NCI-H748 treated with DMSO at 0.1 percent for 48 hours (cell line): ENCODE results near the gene ARHGEF33.
A peak's percentile ranks its signal among the peaks of the same experiment; 100 is the strongest.
"Not testable (repeated sequence)": the region's sequence is repeated elsewhere in the genome, so short reads cannot be mapped to it uniquely, and the experiment has no call there.

ENCODE experiments used
- DNase-seq: peaks from one replicate; lab custom pipeline; 2025; lab: John Stamatoyannopoulos, UW

The ARHGEF33 gene

DNA sequence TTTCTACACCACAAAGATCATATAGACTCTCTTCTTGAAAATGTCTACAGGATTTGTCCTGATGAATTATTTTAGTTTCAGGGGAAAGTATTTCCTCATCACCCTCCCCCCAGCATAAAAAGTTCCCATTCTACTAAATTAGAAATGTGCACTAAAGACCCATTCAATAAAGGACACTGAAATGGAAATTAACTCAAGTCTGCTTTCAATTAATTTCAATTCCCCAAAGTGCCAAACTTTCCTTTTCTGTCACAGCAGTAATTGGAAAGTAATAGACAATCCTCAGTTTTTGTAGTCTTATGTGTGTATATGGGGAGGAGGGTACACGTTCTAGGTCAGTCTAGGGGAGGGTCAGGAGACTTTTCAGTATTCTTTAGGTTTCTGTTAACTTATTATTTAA lies 21.5 kb downstream of the ARHGEF33 start:
- no peak for DNase-seq

DNA sequence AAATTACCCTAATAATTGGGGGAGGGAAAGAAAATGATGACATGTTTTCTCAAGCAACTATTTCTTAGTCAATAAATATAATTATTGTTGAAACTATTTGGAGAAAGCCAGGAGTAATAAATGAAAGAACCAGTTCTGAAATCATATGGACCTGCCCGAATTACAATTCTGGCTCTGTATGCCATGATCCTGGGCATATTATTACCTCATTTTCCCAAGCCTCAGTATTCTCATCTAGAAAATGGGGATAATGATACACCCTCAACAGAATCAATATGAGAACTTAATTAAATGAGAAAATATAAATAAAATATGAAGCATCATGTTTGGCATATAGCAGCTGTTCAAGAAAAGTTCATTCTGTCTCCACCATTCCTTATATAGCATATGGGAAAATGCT lies 22.9 kb downstream of the ARHGEF33 start:
- DNase-seq = no peak

DNA sequence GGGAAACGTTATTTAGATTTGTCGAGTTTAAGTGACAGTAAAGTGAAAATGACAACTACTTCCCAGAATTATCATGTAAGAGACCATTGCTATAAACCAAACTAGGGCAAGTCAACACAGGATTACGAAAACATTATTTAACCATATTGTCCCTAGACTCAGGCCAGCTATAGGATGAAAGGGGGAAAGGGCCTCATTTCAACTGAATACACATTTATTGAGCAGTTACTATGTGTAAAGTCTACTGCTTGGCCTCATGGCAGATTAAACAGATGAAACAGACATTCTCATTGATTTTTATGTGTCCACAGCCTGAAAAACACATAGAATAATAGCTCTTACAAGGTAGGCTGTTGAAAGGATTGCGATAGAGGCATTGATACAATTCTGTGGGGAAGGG lies 32.7 kb downstream of the ARHGEF33 start:
- DNase-seq = no peak

DNA sequence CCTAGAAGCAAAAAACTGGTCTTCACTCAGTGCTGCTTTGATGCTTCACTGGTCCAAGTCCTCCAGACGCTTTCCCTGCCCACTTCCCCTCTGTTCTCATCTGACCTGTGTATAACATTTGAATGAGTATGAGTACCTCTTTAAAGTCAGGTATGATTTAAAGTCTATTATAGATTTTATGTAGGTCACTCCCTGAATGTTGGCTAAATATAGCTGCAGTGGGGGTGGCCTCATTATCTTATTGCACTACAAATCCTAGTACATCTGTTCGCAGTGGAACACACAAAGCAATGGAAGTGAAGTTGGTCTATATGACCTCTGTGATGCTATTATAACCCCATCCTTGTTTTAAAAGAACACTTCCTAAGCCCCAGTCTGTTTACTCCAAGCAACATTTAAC lies 33.2 kb downstream of the ARHGEF33 start:
- DNase-seq = no peak

DNA sequence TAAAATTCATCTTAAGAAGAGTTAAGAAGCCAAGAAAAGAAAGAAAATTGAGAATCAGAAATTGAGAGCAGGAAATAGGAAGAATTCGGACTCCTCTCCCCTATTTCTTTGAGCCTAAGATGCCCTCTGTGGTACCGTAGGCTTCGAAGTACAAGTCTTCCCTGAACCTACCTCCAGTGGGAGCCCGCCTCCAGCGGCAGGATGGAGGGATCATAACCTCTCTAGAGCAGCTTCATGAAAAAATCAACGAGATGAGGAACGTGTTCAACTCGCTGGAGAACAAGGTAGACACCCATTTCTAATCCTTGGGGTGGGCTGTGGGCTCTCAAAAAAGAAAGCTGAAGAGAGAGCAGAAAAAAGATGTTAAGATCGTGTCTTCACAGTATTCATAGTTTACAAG lies 36.3 kb downstream of the ARHGEF33 start:
- no peak for DNase-seq

DNA sequence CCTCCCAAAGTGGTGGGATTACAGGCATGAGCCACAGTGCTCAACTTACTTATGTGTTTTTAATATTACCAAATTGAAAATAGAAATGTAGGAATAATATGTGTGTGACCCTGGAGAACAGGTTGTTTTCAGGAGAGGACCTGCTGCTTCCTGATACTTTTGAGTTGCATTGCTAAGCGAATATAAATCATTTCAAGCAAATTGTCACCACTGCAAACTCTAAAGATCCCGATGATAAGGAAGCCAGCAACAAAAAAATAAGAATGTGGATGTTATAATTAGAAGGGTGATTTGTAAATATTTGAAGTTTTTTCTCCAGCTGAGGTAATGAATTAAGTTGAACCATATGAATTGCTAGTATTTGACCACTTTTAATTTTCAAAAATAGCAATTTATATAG lies 40.9 kb downstream of the ARHGEF33 start:
- no peak for DNase-seq

DNA sequence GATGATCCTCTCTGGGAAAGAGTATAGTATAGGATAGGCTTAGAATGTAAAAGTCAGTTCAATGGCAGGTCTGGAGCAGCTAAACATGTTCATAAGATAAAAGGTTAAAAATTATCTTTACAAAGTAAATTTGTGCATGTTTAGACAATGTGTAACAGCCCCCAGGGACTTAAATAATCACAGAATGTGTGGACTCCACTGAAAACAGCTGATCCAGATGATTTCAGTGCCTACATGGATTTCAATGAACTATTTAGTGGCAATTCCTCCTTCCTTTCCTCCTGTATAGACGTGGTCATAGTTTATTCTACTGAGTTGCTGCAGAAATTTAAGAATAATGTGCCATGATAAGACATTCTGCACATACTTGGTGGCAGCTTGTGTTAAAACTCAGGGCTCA lies 42.9 kb downstream of the ARHGEF33 start:
- no peak for DNase-seq

DNA sequence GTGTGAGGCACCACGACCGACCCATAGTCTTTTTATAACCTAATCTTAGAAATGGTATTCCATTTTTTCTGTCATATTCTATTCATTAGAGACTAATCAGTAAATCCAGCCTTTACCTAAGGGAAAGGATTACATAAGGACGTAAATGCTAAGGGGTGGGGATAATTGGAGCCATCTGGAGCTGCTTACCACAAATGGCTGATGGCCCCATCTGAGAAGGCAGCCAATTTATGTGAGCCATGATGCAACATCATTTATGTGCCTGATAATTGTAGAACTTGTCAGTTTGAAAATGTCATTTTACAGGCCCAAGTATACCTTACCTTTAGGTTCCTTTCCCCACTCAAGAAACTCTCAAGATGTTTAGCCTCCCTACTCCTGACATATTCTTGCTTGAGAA lies 44.0 kb downstream of the ARHGEF33 start:
- DNase-seq = no peak

DNA sequence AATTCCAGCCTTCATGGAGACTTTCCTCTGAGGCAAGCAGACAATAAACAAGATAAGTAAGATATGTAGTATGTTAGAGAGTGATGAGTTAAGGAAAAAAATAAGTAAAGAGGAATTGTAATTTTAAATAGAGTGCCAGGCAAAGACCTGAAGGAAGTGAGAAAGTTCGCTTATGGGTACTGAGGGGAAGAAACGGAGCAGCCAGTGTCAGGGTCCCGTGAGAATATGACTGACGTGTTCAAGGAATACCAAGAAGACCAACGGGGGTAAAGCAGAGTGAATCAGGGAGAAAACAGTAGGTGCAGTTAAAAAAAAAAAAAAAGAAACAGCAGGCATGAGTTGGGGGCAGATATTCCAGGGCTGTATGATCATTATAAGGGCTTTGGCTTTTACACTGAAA lies 45.1 kb downstream of the ARHGEF33 start:
- no peak for DNase-seq

DNA sequence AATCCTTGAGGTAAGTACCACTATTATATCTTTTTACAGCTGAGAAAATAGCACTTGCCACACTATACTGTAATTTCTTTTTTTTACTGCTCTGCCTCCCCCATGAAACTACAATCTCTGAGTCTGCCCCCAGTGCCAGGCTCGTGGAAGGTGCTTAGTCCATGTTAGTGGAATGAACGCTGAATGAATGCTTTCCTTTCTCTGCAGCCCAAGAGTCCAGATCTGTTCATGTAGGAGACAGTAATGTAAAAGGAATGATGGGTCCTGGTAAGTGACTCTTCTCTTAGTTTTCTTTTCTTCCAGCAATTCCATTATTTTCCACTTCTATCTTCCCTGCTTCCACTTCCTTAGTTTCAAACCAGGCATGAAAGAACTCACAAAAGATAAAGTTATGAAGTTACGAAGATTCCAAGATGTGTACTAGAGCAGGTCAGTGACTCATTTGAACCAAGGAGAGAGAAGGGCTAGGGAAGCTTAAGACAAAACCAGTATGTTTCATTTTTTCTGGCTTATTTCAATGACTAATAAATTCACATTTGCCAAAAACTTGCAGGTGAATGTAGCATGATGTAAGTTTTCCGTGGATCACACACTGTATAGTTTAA lies 46.0 kb downstream of the ARHGEF33 start:
- no peak for DNase-seq

DNA sequence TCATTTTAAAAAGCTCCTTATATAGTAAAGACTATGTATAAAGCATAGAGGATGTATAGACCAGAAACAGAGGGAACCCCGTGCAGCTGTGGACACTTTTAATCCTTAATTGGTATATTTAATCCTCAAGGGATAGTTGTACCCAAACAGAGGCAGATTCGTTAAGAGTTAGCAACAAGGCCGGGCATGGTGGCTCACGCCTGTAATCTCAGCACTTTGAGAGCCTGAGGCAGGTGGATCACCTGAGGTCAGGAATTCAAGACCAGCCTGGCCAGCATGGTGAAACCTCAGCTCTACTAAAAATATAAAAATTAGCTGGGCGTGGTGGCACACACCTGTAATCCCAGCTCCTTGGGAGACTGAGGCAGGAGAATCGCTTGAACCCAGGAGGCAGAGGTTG lies 46.8 kb downstream of the ARHGEF33 start:
- DNase-seq = not testable (repeated sequence)

DNA sequence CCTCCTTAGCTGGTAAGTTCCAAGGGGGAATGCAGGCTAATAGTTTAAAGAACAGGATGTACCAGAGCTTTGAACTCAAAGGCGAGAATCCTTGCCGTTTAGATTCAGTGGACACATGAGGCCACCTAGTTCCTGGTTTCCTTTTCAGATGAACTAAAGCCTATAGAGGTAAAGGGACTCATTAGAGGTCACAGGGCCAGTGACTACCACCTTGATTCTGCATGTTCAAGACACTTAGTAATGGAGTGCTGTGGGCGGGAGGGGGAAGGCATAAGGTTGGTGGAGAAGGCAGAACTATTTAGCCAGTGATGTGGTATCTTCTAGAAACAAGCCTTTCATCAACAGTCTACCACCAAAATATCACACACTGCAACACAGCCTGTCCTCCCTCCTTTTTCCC lies 47.9 kb downstream of the ARHGEF33 start:
- DNase-seq = no peak

DNA sequence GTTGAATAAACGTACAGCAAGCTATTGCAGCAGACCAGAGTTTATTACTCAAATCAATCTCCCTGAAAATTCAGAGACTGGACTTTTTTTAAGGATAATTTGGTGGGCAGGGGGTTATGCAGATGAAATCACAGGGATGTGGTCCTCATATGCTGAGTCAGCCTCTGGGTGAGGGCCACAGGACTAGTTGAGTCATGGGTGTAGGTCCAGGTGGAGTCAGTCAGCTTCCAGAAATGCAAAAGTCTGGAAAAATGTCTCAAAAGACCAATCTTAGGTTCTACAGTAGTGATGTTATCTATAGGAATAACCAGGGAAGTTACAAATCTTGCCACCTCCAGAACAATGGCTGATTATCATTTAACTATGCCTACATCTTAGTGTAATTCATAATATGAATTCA lies 51.1 kb downstream of the ARHGEF33 start:
- DNase-seq = no peak

DNA sequence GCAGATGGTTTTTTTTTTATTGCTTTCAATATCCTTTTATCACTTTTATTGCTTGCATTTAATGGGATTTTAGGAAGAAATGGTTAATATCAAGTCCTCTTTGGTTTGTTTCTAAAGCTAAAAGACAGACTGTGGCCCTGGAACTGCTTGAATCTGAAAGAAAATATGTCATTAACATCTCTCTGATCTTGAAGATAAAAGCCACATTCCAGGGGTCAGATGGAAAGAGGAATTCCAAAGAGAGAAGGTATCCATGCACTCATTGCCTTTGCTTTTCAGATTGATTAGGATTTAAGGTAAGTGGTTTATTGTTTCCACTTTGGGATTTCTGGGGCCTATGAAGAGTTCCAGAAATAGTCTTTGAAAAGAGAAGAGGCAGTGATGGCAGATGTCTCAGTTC lies 54.1 kb downstream of the ARHGEF33 start:
- no peak for DNase-seq

DNA sequence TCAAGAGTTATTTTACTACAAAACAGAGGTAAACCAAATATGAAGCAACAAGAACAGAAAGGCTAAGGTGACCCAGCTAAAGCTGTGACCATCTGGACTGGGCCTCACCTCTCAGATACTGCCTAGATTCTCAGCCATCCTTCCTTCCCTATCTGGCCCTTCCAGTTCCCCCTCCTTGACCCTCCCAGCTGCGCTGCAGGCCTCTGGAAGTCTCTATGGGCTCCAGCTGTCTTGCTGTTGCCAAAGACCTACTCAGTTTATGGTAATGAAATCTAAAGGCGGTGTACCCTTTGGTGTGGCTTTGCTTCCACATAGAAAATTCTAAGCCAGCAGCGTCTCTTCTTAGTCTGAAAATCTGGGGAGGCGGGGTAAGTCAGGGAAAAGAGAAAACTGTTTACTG lies 55.7 kb downstream of the ARHGEF33 start:
- DNase-seq = no peak

DNA sequence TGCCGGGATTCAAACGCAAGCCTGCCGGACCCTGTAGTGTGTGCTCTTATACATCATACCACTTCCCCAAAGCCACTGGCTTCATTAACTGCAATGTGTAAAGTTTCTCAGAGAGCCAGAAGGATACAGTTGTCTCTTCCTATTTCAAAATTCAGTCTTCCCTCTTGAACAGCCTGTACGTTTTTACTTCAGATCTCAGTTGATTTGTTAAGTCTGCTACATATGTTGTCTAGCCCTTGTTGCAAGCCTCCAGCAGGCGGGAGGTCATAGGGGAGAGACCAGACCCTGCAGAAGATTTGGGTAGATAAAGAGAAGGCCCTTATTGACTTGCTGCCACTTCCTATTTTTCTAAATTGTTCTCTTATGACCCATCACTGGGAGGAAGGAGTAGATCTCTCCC lies 56.2 kb downstream of the ARHGEF33 start:
- DNase-seq = no peak

DNA sequence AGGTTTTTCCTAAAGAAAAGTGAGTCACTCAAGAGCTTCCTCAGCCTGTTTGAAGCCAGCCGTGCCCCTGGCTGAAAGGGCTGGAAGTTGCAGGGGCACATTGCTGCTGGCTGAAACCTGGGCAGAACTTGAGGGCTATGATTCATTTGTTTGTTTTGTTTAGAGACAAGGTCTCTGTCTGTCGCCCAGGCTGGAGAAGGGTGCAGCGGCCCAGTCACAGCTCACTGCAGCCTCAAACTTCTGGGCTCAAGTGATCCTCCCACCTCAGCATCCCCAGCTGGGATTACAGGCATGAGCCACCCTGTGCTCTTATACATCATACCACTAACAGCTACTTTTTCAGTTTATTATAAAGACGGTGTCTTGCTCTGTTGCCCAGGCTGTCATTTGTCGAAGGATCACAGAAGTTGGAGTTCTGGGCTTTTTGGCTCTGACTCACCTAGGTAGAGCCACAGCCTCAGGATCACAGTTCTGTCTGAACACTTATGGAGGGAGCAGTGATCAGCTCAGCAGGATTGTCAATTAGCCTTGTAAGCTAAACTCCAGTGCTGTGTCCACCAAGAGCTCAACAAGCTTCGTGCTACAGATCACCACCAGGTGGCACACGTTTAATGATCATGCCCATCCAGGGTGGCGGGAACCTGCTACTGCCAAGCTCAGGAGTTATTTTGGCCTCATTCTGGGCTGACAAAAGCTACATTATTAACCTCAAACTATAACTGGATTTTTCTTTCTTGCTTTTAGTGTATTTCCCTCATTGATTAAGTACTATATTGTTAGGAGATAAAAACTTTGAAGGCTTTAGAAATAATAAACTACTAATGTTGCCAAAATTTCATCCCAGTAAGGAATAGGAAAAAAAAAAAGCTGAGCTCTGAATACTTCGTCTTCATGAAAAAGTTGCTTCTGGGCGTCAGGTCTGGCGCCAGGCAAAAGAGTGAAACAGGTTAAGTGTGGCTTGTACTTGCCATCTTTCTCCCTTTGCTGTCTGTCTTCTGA lies 57.9 kb downstream of the ARHGEF33 start:
- DNase-seq = peak; percentile 41

DNA sequence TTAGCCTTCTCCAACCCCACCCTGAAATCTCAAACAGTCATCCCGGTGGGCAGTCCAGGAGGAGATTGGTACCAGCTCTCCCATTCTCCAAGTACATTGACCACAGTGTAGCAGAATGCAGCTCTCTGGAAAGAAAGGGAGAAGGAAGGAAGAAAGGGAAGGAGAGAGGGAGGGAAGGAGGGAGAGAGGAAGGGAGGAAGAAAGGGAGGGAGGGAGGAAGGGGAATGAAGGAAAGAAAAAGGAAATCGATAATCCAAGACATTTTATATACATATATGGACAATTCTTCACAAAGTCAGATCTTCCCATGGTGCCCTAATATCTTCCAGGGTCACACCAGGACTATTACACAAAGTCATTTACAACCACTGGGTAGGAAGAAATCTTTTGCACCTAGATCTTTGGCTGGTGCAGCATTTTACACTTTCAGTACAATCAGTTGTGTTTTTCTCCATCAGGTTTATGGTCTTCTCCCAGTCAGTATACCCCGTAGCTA lies 58.8 kb downstream of the ARHGEF33 start:
- DNase-seq = no peak

DNA sequence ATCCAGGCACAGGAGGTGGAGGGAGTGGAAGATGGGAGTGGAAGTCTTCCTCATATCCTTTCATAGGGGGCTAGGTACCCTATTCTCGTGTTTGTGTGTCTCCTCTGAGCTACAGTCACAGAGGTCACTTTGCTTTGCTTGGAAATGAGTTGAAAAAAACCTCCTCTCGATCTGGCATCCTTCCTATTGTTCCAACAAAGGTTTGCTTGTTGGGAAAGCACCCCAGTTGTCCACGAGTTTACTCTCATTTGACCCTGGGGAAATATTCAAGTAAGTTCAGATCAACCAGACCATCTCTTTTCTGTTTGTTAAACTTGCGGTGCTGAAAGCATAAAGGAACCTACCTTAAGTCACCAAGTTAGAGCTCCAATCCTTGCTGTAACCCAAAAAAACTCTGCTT lies 59.3 kb downstream of the ARHGEF33 start:
- DNase-seq = no peak

DNA sequence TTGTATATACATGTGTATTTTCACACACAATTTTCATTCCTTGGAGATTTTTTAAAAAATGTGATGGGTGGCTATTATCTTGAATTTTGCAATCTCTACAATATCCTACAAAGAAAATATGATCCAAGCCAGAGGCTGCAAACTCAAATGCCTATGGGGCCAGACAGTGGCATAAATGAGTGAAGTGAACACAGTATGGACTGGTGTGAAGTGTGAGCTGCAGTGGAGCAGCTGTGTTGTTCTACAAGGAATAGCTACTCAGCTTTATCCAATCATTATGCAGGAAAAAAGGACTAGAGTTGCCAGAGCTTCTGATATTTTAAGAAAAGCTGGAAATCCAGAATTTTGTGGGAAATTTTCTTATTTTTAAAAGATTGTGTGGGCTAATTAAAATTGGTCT lies 62.1 kb downstream of the ARHGEF33 start:
- DNase-seq = no peak

DNA sequence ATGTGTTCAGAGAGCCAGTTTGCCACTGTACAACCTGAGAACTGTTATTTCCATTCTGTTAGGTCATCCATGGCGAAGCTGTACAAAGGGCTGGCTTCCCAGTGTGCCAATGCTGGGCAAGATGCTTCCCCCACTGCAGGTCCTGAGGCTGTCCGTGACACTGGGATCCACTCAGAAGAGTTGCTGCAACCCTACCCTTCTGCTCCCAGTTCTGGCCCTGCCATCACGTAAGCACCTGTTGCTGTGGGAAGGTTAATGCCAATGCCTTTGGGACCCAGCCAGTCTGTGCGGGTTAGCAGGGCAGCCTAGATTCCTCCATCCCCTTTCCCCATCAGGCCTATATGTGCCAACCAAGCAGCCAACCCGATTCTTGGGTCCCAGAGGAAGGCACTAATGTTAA lies 68.3 kb downstream of the ARHGEF33 start:
- no peak for DNase-seq

DNA sequence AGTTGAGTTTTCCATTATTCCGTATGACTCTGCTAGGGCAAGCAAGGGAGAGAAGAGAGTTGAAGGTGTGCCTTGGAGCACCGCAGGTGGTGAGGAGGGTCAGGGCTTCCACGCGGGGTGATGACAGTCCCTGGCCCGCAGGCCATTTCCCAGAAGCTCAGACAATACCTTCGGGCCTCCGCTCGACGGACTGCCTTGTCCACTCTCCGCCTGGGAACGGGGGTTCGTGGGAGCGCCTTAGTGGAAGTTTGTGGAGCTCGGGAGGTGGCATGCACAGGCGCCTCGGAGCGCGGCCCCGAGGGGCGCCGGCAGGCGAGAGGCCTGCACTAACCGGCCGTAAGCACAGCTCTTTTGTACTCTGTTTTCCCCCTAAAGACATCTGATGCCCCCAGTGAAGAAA lies 69.8 kb downstream of the ARHGEF33 start:
- DNase-seq = no peak

DNA sequence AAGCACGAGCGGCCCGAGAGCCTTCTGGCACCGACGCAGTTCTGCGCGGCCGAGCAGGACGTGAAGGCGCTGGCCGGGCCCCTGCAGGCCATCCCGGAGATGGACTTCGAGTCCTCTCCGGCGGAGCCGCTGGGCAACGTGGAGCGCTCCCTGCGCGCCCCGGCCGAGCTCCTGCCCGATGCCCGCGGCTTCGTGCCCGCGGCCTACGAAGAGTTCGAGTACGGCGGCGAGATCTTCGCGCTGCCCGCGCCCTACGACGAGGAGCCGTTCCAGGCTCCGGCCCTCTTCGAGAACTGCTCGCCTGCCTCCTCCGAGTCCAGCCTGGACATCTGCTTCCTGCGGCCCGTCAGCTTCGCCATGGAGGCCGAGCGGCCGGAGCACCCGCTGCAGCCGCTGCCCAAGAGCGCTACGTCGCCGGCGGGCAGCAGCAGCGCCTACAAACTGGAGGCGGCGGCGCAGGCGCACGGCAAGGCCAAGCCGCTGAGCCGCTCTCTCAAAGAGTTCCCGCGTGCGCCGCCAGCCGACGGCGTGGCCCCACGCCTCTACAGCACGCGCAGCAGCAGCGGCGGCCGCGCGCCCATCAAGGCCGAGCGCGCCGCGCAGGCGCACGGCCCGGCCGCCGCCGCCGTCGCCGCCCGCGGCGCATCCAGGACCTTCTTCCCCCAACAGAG lies 70.4 kb downstream of the ARHGEF33 start:
- DNase-seq = no peak
